HL-60 (cell line): ENCODE measurements around the gene MINDY3.
"Not testable (repeated sequence)": the region's sequence is repeated elsewhere in the genome, so short reads cannot be mapped to it uniquely, and the experiment has no call there.

Experiments
- CTCF ChIP-seq: IDR thresholded peaks from one replicate; pipeline ENCODE4 v1.5.1; 2011; ENCODE audit warnings: low read length, control low read depth, inconsistent platforms; ENCODE audit not compliant: insufficient read depth
- GABPA ChIP-seq: IDR thresholded peaks from 2 replicates; pipeline ENCODE4 v1.6.1; 2012; ENCODE audit warnings: low read depth
- POLR2AphosphoS5 ChIP-seq: IDR thresholded peaks from 2 replicates; pipeline ENCODE4 v1.6.1; 2012; ENCODE audit warnings: low read depth
- REST ChIP-seq: IDR thresholded peaks from 2 replicates; pipeline ENCODE4 v1.6.1; 2012; ENCODE audit warnings: low read depth; ENCODE audit not compliant: insufficient replicate concordance
- SPI1 ChIP-seq: IDR thresholded peaks from 2 replicates; pipeline ENCODE4 v1.6.1; 2012; ENCODE audit warnings: low read depth, mild to moderate bottlenecking, borderline replicate concordance

GRCh38 chr10:15876274-15876673 lies 16.0 kb upstream of the MINDY3 start:
- not testable (repeated sequence) for TF ChIP-seq CTCF, POLR2AphosphoS5, REST, GABPA, SPI1
